ENCODE measurements around the gene SPRR1B. TPM values are rescaled to one million over a fixed set of nuclear protein-coding genes. Genes with fewer than 3 reads are reported as not detected.

SPRR1B gene
- total and polyA plus RNA-seq, 9 of the 15 experiments (the other 6 are each of a cell fraction or from before 2014, with no cell fraction given): not detected

GRCh38 chr1:153024413-153024812 is 6.6 kb upstream of the SPRR1B start:
- CTCF ChIA-PET (ENCODE audit: low intra/inter-chr PET ratio): no interaction called here
- POLR2A ChIA-PET: no interaction called here
- Histone ChIP-seq H3K79me2 (ENCODE audit: control insufficient read depth, insufficient read depth, low read length) (no peaks in the 10 kb centered on the region), H3K9me1 (ENCODE audit: control insufficient read depth, insufficient read depth, low read length) (no peaks in the 10 kb centered on the region), H3K4me3 (no peak overlapping the region), H3K27ac (ENCODE audit: extremely low read depth, low read depth, low read length) (no peak overlapping the region), H3K27me3 (ENCODE audit: control insufficient read depth in 2 of 2, insufficient read depth in 2 of 2, low read length in 2 of 2) (no peaks in the 10 kb centered on the region), H2AFZ (ENCODE audit: low read depth, low read length) (no peak overlapping the region), H3K4me1 (replicated peaks in 1 of 2; ENCODE audit: control insufficient read depth in 2 of 2, insufficient read depth in 2 of 2, low read length in 2 of 2) (no peaks in the 10 kb centered on the region; a peak in 1 of 5 replicates), H3K9ac (ENCODE audit: insufficient read depth in 1 of 2, low read depth in 2 of 2, low read length in 2 of 2) (no peak overlapping the region), H4K20me1 (replicated peaks; ENCODE audit: control insufficient read depth, insufficient read depth, low read length) (no peaks in the 10 kb centered on the region), H3K9me3 (replicated peaks; ENCODE audit: control insufficient read depth, insufficient read depth, low read depth, low read length) (no peaks in the 10 kb centered on the region), H3K36me3 (ENCODE audit: control insufficient read depth, insufficient read depth, low read length) (no peaks in the 10 kb centered on the region), H3K4me2 (ENCODE audit: insufficient read depth, low read length) (no peak overlapping the region)
- ATAC-seq: no peak
- WGBS (ENCODE audit: insufficient coverage, low coverage, missing lambda C conversion rate): 7% methylated on average over 1 of the region's 1 CpG
- in situ Hi-C loops (cut with MboI) (no loop called here), intact Hi-C loops (cut with micrococcal nuclease) (no loop called here)
- no peak for DNase-seq (ENCODE audit: extremely low read depth in 1 of 4, low spot score in 3 of 4)
- FAIRE-seq: no peak
- BruUV-seq (replicated peaks): no TSS peak
- no peak for TF ChIP-seq JUN (IDR thresholded peaks at IDR 0.05; ENCODE audit: borderline replicate concordance, low read depth, low read length)
- TF ChIP-seq JUN (CRISPR knock-in tag; IDR thresholded peaks at IDR 0.05; ENCODE audit: borderline replicate concordance): no peak
- no peak for TF ChIP-seq ATF2 (CRISPR knock-in tag; IDR thresholded peaks at IDR 0.05)
- no peak for TF ChIP-seq NFIC (IDR thresholded peaks at IDR 0.05)
- TF ChIP-seq ATF7 (IDR thresholded peaks at IDR 0.05): no peak
- no peak for TF ChIP-seq TAL1 (IDR thresholded peaks at IDR 0.05)
- no peak for TF ChIP-seq ZNF217 (CRISPR knock-in tag; IDR thresholded peaks at IDR 0.05)
- no peak for TF ChIP-seq MIER1 (IDR thresholded peaks at IDR 0.05; ENCODE audit: low read depth)
- no peak for TF ChIP-seq DDX20 (tag; IDR thresholded peaks at IDR 0.05; ENCODE audit: low read depth)
- TF ChIP-seq MBD2 (IDR thresholded peaks at IDR 0.05; ENCODE audit: borderline replicate concordance, low read depth): no peak
- no peak for TF ChIP-seq KHSRP (IDR thresholded peaks at IDR 0.05)
- no peak for TF ChIP-seq MBD1 (CRISPR knock-in tag; IDR thresholded peaks at IDR 0.05)
- no peak for TF ChIP-seq ZNF583 (CRISPR knock-in tag; IDR thresholded peaks at IDR 0.05)
- TF ChIP-seq ZNF316 (IDR thresholded peaks at IDR 0.05): no peak
- TF ChIP-seq ZNF324 (CRISPR knock-in tag; IDR thresholded peaks at IDR 0.05): no peak
- no peak for TF ChIP-seq ZNF133 (CRISPR knock-in tag; IDR thresholded peaks at IDR 0.05)
- no peak for TF ChIP-seq RBM25 (IDR thresholded peaks at IDR 0.05; ENCODE audit: low read depth, low read length, severe bottlenecking)
- TF ChIP-seq HOXB6 (CRISPR knock-in tag; IDR thresholded peaks at IDR 0.05; ENCODE audit: borderline replicate concordance): no peak
